Spleen (tissue), 7 donors: ENCODE data around the gene BTBD19.

Experiments
- CTCF ChIP-seq, 11 experiments: fragments of 200-600 bp in 7 of 11; fragments of 450-650 bp in 4 of 11; sonication (generic) in 4 of 11; IDR thresholded peaks in 8 of 11; conservative IDR thresholded peaks in 3 of 11; 1 replicate in 7 of 11; 2 replicates in 4 of 11; pipeline versions ENCODE4 v1.4.0 to v1.8.0; 2016 to 2021; ENCODE audit warnings: antibody characterized with exemption in 11 of 11, inconsistent platforms in 4 of 11, mild to moderate bottlenecking in 1 of 11
- POLR2A ChIP-seq, 3 donors: fragments of 450-650 bp; IDR thresholded peaks; one replicate each; pipeline ENCODE4 v1.5.1; 2017; ENCODE audit warnings: antibody characterized with exemption in 3 of 3, mild to moderate bottlenecking in 1 of 3
- donor health status: DM: no; HTN: no; CAD: no; lungs with moderate emphysema.
- donor health status: DM: no; HTN: no; CAD: no.
- donor health status: DM: no; HTN: no; CAD: no.

- no peak for TF ChIP-seq CTCF (IDR thresholded peaks at IDR 0.05 in 8 of 11, conservative IDR thresholded peaks at IDR 0.05 in 3 of 11)
- no peak for TF ChIP-seq POLR2A (IDR thresholded peaks at IDR 0.05)
Observed at GRCh38 chr1:44851308-44851707, 43.0 kb downstream of the BTBD19 start.
